Measurements from ENCODE around the gene ISOC2. TPM values are rescaled to one million over a fixed set of nuclear protein-coding genes. Genes with fewer than 3 reads are reported as not detected.
A peak's percentile ranks its signal among the peaks of the same experiment; 100 is the strongest.

The ISOC2 gene
- total and polyA plus RNA-seq, 4 experiments from 2014 or later = 9.9 to 29.4 (median 19.2) TPM

DNA sequence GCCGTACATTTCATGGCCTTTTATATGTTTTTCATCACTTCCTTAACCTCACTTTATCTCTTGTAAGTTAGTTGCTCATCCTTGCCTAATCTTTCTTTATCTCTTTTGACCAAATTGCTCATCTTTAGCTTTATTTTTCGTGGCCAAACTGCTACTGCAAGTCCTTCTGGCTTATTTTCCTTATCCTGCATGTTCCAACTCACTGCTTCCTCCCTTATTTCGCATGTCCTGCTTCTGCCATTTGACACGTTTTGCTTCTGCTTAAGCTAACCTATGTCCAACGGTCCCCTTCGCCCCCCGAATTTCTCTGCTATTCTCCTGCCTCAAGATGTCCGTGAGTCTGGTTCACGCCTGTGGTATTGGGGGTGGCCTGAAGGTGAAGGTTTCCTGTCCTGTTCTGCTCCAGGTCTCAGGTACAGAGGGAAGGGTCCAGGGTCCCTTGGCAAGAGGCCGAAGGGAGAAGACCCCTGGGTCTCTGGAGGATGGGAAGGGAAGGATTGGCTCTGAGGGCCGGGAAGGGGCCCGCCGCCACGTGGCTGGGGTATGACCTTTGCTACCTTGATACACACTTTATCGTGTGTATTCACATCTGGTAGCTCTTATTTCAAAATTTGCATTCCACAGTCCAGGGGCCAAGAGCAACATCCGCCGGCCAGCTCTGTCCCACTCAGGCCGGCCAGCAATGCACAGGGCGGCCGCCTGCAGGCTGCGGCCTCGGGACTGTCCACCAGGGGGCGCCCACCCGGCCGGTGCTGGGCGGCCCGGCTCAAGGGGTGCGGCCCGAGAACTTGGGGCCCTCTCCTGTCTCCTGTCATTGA, 6.0 kb upstream of the ISOC2 start:
- POLR2A ChIA-PET (ENCODE audit: partially characterized antibody) = interaction anchor here (0.8 to 2.1 kb wide), 5 partner anchors 9 to 165 kb away, joined by 3 to 13 read pairs (median 4); partner anchors contain the start of genes FIZ1 and ZNF628
- H3K27ac ChIP-seq (ENCODE audit: low read depth, low read length) = no peak overlapping the region
- H3K36me3 ChIP-seq (ENCODE audit: insufficient read depth, low read length) = no peaks in the 10 kb centered on the region
- no peak overlapping the region for H3K4me3 ChIP-seq (ENCODE audit: low read length in 2 of 2)
- H3K9me3 ChIP-seq (ENCODE audit: control insufficient read depth in 1 of 2, low read length in 2 of 2) = no peaks in the 10 kb centered on the region
- CTCF ChIA-PET (ENCODE audit: partially characterized antibody) = interaction anchor here (0.6 to 4.3 kb wide), 39 partner anchors 9 to 390 kb away, joined by 3 to 69 read pairs (median 4); partner anchors contain the start of genes FIZ1, NAT14, ZNF628 and ZNF784
- no peaks in the 10 kb centered on the region for H3K27me3 ChIP-seq (ENCODE audit: insufficient read depth, low read length)
- H3K27me3 Mint-ChIP-seq = no peaks in the 10 kb centered on the region
- H3K4me1 ChIP-seq (ENCODE audit: insufficient read depth, low read length) = peaks cover 2% of the 10 kb centered on the region
- H3K4me1 Mint-ChIP-seq = peaks cover 2 to 7% (median 4%) of the 10 kb centered on the region in 4 donors
- H3K36me3 Mint-ChIP-seq = no peaks in the 10 kb centered on the region
- H3K9me3 Mint-ChIP-seq = no peaks in the 10 kb centered on the region
- H3K4me3 Mint-ChIP-seq = peak overlapping the region in 1 of 8 donors; percentile 36
- intact Hi-C loops (cut with micrococcal nuclease) = loop anchor here (1.0 to 2.0 kb wide), 2 partner anchors 36 to 163 kb away; no protein-coding TSS in a partner anchor
- peak overlapping the region in 3 of 7 donors; percentile 30 to 38 (median 34) for H3K27ac Mint-ChIP-seq
- DNase-seq = peak in 4 of 5 donors; percentile 52 to 61 (median 52)

DNA sequence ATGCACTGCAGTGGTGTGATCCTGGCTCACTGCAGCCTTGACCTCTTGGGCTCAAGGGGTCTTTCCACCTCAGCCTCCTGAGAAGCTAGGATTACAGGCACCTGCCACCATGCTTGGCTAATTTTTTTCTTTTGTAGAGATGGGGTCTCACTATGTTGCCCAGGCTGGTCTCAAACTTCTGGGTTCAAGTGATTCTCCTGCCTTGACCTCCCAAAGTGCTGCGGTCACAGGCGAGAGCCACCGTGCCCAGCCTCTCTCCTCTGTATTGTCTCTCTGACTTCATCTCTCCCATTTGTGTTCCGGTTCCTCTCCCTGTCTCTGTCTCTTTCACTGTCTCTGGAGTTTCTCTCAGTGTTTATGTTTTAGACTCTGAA, 4.8 kb upstream of the ISOC2 start:
- no peak overlapping the region for H3K4me3 Mint-ChIP-seq
- peaks cover 6% of the 10 kb centered on the region for H3K4me1 ChIP-seq (ENCODE audit: insufficient read depth, low read length)
- ChIA-PET POLR2A (ENCODE audit: partially characterized antibody) (interaction anchor here (2.1 kb wide), 1 partner anchor 11 kb away, joined by 13 read pairs; the partner anchor contains the start of gene ZNF628), CTCF (ENCODE audit: partially characterized antibody) (interaction anchor here (1.2 to 4.3 kb wide), 10 partner anchors 8 to 325 kb away, joined by 3 to 69 read pairs (median 10); partner anchors contain the start of genes ZNF628 and ZNF784)
- no peaks in the 10 kb centered on the region for H3K27me3 ChIP-seq (ENCODE audit: insufficient read depth, low read length)
- H3K9me3 ChIP-seq (ENCODE audit: control insufficient read depth in 1 of 2, low read length in 2 of 2) = no peaks in the 10 kb centered on the region
- peak overlapping the region in 4 of 7 donors; percentile 8 to 62 (median 24) for H3K27ac Mint-ChIP-seq
- peaks cover 8 to 18% (median 12%) of the 10 kb centered on the region in 4 donors for H3K4me1 Mint-ChIP-seq
- H3K9me3 Mint-ChIP-seq = peaks cover 0 to 2% (median 0%) of the 10 kb centered on the region in 8 donors
- H3K27ac ChIP-seq (ENCODE audit: low read depth, low read length) = no peak overlapping the region
- H3K27me3 Mint-ChIP-seq = no peaks in the 10 kb centered on the region
- no peak for DNase-seq
- H3K36me3 Mint-ChIP-seq = peaks cover 0 to 2% of the 10 kb centered on the region in 2 donors
- intact Hi-C loops (cut with micrococcal nuclease) = no loop called here
- no peak overlapping the region for H3K4me3 ChIP-seq (ENCODE audit: low read length in 2 of 2)
- no peaks in the 10 kb centered on the region for H3K36me3 ChIP-seq (ENCODE audit: insufficient read depth, low read length)

- POLR2A ChIA-PET (ENCODE audit: partially characterized antibody) = no interaction called here
- H3K4me3 Mint-ChIP-seq = no peak overlapping the region
- peaks cover 10 to 22% (median 16%) of the 10 kb centered on the region in 4 donors for H3K4me1 Mint-ChIP-seq
- H3K27ac Mint-ChIP-seq = peak overlapping the region in 1 of 7 donors; percentile 8
- peaks cover 0 to 2% of the 10 kb centered on the region in 2 donors for H3K36me3 Mint-ChIP-seq
- Histone ChIP-seq H3K36me3 (ENCODE audit: insufficient read depth, low read length) (no peaks in the 10 kb centered on the region), H3K9me3 (ENCODE audit: control insufficient read depth in 1 of 2, low read length in 2 of 2) (no peaks in the 10 kb centered on the region), H3K27ac (ENCODE audit: low read depth, low read length) (no peak overlapping the region), H3K4me3 (ENCODE audit: low read length in 2 of 2) (no peak overlapping the region), H3K4me1 (ENCODE audit: insufficient read depth, low read length) (peaks cover 12% of the 10 kb centered on the region), H3K27me3 (ENCODE audit: insufficient read depth, low read length) (no peaks in the 10 kb centered on the region)
- CTCF ChIA-PET (ENCODE audit: partially characterized antibody) = interaction anchor here (1.2 to 4.3 kb wide), 3 partner anchors 9 to 166 kb away, joined by 3 to 69 read pairs (median 42); no protein-coding TSS in a partner anchor
- intact Hi-C loops (cut with micrococcal nuclease) = no loop called here
- no peaks in the 10 kb centered on the region for H3K27me3 Mint-ChIP-seq
- DNase-seq = no peak
- peaks cover 0 to 2% (median 0%) of the 10 kb centered on the region in 8 donors for H3K9me3 Mint-ChIP-seq
Measured at GRCh38 chr19:55465460-55466240, 4.2 kb upstream of the ISOC2 start.

- Histone ChIP-seq H3K36me3 (ENCODE audit: insufficient read depth, low read length) (no peaks in the 10 kb centered on the region), H3K4me1 (ENCODE audit: insufficient read depth, low read length) (peaks cover 18% of the 10 kb centered on the region), H3K27me3 (ENCODE audit: insufficient read depth, low read length) (no peaks in the 10 kb centered on the region), H3K9me3 (ENCODE audit: control insufficient read depth in 1 of 2, low read length in 2 of 2) (no peaks in the 10 kb centered on the region), H3K4me3 (ENCODE audit: low read length in 2 of 2) (no peak within 1 kb of the TSS), H3K27ac (ENCODE audit: low read depth, low read length) (no peak within 1 kb of the TSS)
- Mint-ChIP-seq H3K4me3 (peak within 1 kb of the TSS in 2 of 8 donors; percentile 39 to 69), H3K9me3 (peaks cover 0 to 2% (median 0%) of the 10 kb centered on the region in 8 donors), H3K27ac (peak within 1 kb of the TSS in 1 of 7 donors; percentile 9), H3K36me3 (peaks cover 0 to 2% of the 10 kb centered on the region in 2 donors), H3K27me3 (no peaks in the 10 kb centered on the region), H3K4me1 (peaks cover 13 to 32% (median 24%) of the 10 kb centered on the region in 4 donors)
- ChIA-PET CTCF (ENCODE audit: partially characterized antibody) (no interaction called here), POLR2A (ENCODE audit: partially characterized antibody) (no interaction called here)
- intact Hi-C loops (cut with micrococcal nuclease) = no loop called here
- DNase-seq = no peak
Measured at GRCh38 chr19:55464662-55465054, 3.2 kb upstream of the ISOC2 start, which contains the start of gene C19orf85. C19orf85 (minus strand) TSS chr19:55464751; CDS start chr19:55464554, 197 bp downstream.

GRCh38 chr19:55464039-55464661, 2.7 kb upstream of the ISOC2 start:
- Mint-ChIP-seq H3K36me3 (peaks cover 0 to 2% of the 10 kb centered on the region in 2 donors), H3K9me3 (peaks cover 0 to 2% (median 0%) of the 10 kb centered on the region in 8 donors), H3K4me3 (peak overlapping the region in 2 of 8 donors; percentile 39 to 69), H3K27ac (no peak overlapping the region), H3K4me1 (peaks cover 13 to 32% (median 24%) of the 10 kb centered on the region in 4 donors), H3K27me3 (no peaks in the 10 kb centered on the region)
- H3K36me3 ChIP-seq (ENCODE audit: insufficient read depth, low read length) = no peaks in the 10 kb centered on the region
- DNase-seq = no peak
- intact Hi-C loops (cut with micrococcal nuclease) = no loop called here
- POLR2A ChIA-PET (ENCODE audit: partially characterized antibody) = no interaction called here
- no peak overlapping the region for H3K4me3 ChIP-seq (ENCODE audit: low read length in 2 of 2)
- no peaks in the 10 kb centered on the region for H3K9me3 ChIP-seq (ENCODE audit: control insufficient read depth in 1 of 2, low read length in 2 of 2)
- no peak overlapping the region for H3K27ac ChIP-seq (ENCODE audit: low read depth, low read length)
- H3K4me1 ChIP-seq (ENCODE audit: insufficient read depth, low read length) = peaks cover 18% of the 10 kb centered on the region
- no peaks in the 10 kb centered on the region for H3K27me3 ChIP-seq (ENCODE audit: insufficient read depth, low read length)
- CTCF ChIA-PET (ENCODE audit: partially characterized antibody) = no interaction called here

- intact Hi-C loops (cut with micrococcal nuclease) = no loop called here
- Mint-ChIP-seq H3K27me3 (no peaks in the 10 kb centered on the region), H3K27ac (peak overlapping the region in 1 of 7 donors; percentile 9), H3K4me3 (peak overlapping the region in 2 of 8 donors; percentile 39 to 69), H3K9me3 (peaks cover 0 to 2% (median 0%) of the 10 kb centered on the region in 8 donors), H3K4me1 (peaks cover 13 to 32% (median 24%) of the 10 kb centered on the region in 4 donors), H3K36me3 (peaks cover 0 to 2% of the 10 kb centered on the region in 2 donors)
- no peak for DNase-seq
- no peaks in the 10 kb centered on the region for H3K27me3 ChIP-seq (ENCODE audit: insufficient read depth, low read length)
- H3K4me1 ChIP-seq (ENCODE audit: insufficient read depth, low read length) = peaks cover 18% of the 10 kb centered on the region
- POLR2A ChIA-PET (ENCODE audit: partially characterized antibody) = no interaction called here
- no peaks in the 10 kb centered on the region for H3K9me3 ChIP-seq (ENCODE audit: control insufficient read depth in 1 of 2, low read length in 2 of 2)
- no peak overlapping the region for H3K27ac ChIP-seq (ENCODE audit: low read depth, low read length)
- CTCF ChIA-PET (ENCODE audit: partially characterized antibody) = no interaction called here
- no peaks in the 10 kb centered on the region for H3K36me3 ChIP-seq (ENCODE audit: insufficient read depth, low read length)
- H3K4me3 ChIP-seq (ENCODE audit: low read length in 2 of 2) = no peak overlapping the region
Measured at GRCh38 chr19:55463583-55464031, 2.2 kb upstream of the ISOC2 start.
